ENCODE measurements around the gene WFDC1.
"Not testable (repeated sequence)": the region's sequence is repeated elsewhere in the genome, so short reads cannot be mapped to it uniquely, and the experiment has no call there.

WFDC1 gene

GRCh38 chr16:84330685-84331050 is 36.0 kb downstream of the WFDC1 start:
- DNase-seq: no peak

- no peak for DNase-seq
Measured at GRCh38 chr16:84331998-84332780, 37.5 kb downstream of the WFDC1 start.

- no peak for DNase-seq
Measured at GRCh38 chr16:84332975-84333684, 38.5 kb downstream of the WFDC1 start.

- no peak for DNase-seq
Measured at GRCh38 chr16:84334058-84334457, 39.4 kb downstream of the WFDC1 start.

- no peak for DNase-seq
Measured at GRCh38 chr16:84334482-84334881, 39.8 kb downstream of the WFDC1 start.

GRCh38 chr16:84337236-84337635 is 42.6 kb downstream of the WFDC1 start:
- DNase-seq: not testable (repeated sequence)

- no peak for DNase-seq
Measured at GRCh38 chr16:84339311-84339710, 44.6 kb downstream of the WFDC1 start.

GRCh38 chr16:84339766-84340165 is 45.1 kb downstream of the WFDC1 start:
- no peak for DNase-seq

- DNase-seq: peak in 1 of 2 experiments; percentile 5
Measured at GRCh38 chr16:84340325-84341040, 45.8 kb downstream of the WFDC1 start.

GRCh38 chr16:84341528-84342295 is 47.0 kb downstream of the WFDC1 start:
- DNase-seq: no peak

- DNase-seq: not testable (repeated sequence)
Measured at GRCh38 chr16:84343800-84344199, 49.1 kb downstream of the WFDC1 start.

- DNase-seq: no peak
Measured at GRCh38 chr16:84344781-84345180, 50.1 kb downstream of the WFDC1 start.

GRCh38 chr16:84347161-84347560 is 52.5 kb downstream of the WFDC1 start:
- no peak for DNase-seq

- DNase-seq: no peak
Measured at GRCh38 chr16:84348386-84348888, 53.8 kb downstream of the WFDC1 start.

- DNase-seq: no peak
Measured at GRCh38 chr16:84349862-84350684, 55.4 kb downstream of the WFDC1 start.

GRCh38 chr16:84350685-84351400 is 56.2 kb downstream of the WFDC1 start:
- DNase-seq: no peak

GRCh38 chr16:84351630-84352029 is 57.0 kb downstream of the WFDC1 start:
- DNase-seq: no peak

- no peak for DNase-seq
Measured at GRCh38 chr16:84354306-84354705, 59.6 kb downstream of the WFDC1 start.

GRCh38 chr16:84355149-84355548 is 60.5 kb downstream of the WFDC1 start:
- no peak for DNase-seq

- DNase-seq: no peak
Measured at GRCh38 chr16:84356176-84356575, 61.5 kb downstream of the WFDC1 start.

- DNase-seq: no peak
Measured at GRCh38 chr16:84356591-84357116, 62.0 kb downstream of the WFDC1 start.

Measured in NCI-H526 (cell line).